CD4-positive, alpha-beta T cell treated with Interleukin-21 for 1 hour (primary cell): Measurements from ENCODE around the gene PSMD9.
"Not testable (repeated sequence)": the region's sequence is repeated elsewhere in the genome, so short reads cannot be mapped to it uniquely, and the experiment has no call there.

ENCODE experiments used
- DNase-seq: peaks from one replicate; pipeline ENCODE4 v3.0.0-alpha.2; 2020

The PSMD9 gene, protein sequence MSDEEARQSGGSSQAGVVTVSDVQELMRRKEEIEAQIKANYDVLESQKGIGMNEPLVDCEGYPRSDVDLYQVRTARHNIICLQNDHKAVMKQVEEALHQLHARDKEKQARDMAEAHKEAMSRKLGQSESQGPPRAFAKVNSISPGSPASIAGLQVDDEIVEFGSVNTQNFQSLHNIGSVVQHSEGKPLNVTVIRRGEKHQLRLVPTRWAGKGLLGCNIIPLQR

DNA sequence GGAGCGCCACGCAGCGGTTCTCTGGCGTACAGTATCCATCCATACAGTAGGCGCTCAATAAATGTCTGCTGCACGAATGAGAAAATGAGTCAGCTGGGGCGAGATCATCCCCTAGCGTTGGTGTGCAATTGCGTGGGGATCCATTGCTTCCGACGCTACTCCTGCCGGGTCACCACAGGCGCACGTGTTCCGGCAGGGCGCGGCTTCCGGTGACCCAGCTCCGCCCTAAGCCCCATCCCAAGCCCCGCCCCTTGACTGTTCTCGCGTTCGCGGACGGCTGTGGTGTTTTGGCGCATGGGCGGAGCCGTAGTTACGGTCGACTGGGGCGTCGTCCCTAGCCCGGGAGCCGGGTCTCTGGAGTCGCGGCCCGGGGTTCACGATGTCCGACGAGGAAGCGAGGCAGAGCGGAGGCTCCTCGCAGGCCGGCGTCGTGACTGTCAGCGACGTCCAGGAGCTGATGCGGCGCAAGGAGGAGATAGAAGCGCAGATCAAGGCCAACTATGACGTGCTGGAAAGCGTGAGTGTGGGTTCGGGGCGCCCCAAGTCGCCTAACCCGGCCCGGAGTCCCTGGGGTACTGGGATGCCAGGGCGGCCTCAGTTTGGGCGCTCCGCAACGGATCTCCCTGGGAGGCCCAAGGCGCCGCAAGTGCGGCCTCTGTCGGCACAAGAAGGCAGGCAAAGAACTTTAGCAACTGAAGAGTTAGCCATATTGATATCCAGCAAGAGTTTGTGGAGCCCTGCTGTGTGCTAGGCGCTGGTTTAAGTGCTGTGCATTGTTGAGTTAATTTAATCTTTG lies at the start of gene PSMD9:
Gene PSMD9 (plus strand): TSS at position 313 of the 796 bp plus-strand sequence. CDS start 67 bp downstream, at position 380.
- peak; percentile 98 for DNase-seq

GRCh38 chr12:121839106-121839992 lies 49.2 kb upstream of the PSMD9 start:
- DNase-seq: peak; percentile 99

DNA sequence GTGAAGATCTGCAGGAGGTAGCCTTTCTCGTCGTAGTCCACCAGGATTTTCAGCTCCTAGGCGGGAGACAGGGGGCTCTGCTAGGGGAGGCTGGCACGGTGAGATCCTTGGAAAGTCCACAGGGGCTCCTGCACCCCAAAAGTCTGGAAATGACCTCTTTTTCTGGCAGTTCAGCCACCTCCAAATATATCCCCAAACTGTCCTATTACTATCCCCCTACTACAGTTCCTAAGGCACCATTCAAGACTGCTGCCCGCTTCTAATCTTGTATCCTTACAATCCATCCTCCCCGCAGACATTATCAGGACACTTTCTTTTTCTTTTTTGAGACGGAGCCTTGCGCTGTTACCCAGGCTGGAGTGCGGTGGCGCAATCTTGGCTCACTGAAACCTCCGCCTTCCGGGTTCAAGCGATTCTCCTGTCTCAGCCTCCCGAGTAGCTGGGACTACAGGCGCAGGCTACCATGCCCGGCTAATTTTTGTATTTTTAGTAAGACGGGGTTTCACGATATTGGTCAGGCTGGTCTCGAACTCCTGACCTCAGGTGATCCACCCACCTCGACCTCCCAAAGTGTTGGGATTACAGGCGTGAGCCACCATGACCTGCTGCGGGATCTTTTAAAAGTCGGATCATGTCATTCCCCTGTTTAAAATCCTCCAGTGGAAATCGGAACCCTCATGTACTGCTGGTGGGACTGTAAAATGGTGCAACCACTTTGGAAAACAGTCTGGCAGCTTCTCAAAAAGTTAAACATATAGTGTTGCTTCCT lies 48.4 kb upstream of the PSMD9 start:
- no peak for DNase-seq

- no peak for DNase-seq
Measured at GRCh38 chr12:121843236-121843982, 45.2 kb upstream of the PSMD9 start.

GRCh38 chr12:121845701-121846100 lies 42.9 kb upstream of the PSMD9 start:
- DNase-seq: no peak

- DNase-seq: no peak
Measured at GRCh38 chr12:121849211-121849610, 39.4 kb upstream of the PSMD9 start.

DNA sequence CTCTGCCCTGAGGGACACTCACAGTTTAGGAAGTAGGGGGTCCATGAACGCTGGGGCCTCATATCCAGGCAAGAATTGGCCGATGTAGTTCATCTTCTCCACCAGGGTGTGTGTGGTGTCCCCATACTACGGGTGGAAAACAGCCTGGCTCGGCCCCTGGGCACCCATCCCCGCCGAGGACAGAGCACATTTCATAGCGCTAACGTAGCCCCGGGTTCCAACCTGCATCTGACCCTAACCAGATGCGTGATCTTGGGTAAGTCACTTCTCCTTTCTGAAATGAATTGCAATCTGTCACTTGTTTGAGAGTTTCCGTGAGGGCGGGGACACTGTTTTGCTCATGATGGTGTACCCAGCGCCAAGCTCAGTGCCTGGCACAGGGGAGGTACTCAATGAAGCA lies 38.9 kb upstream of the PSMD9 start:
- no peak for DNase-seq

GRCh38 chr12:121852392-121852791 lies 36.2 kb upstream of the PSMD9 start:
- not testable (repeated sequence) for DNase-seq

- no peak for DNase-seq
Measured at GRCh38 chr12:121857322-121858246, 31.0 kb upstream of the PSMD9 start.

- no peak for DNase-seq
Measured at GRCh38 chr12:121858318-121858661, 30.3 kb upstream of the PSMD9 start.

- no peak for DNase-seq
Measured at GRCh38 chr12:121858662-121859572, 29.7 kb upstream of the PSMD9 start, which contains the start of gene HPD. HPD (minus strand) TSS chr12:121858859; CDS start chr12:121858823, 36 bp downstream.

DNA sequence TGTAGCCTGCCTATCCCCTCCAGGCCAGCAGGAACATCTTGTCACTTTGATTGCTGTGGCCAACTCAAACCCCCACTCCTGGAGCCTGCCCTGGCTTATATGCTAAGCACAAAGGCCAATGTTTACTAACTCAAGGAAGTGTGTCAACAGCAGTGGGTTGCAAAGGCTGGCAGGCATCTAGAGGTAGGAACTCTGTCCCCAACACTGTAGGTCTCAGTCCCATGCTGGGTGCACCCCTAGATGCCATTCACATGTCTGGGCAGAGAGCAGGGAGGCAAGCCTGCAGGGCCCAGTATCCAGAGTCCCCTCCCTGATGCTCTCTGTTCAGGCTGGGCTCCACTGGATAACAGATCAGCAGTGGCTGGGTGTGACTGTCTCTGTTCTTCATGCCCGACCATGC lies 28.3 kb upstream of the PSMD9 start:
- no peak for DNase-seq

DNA sequence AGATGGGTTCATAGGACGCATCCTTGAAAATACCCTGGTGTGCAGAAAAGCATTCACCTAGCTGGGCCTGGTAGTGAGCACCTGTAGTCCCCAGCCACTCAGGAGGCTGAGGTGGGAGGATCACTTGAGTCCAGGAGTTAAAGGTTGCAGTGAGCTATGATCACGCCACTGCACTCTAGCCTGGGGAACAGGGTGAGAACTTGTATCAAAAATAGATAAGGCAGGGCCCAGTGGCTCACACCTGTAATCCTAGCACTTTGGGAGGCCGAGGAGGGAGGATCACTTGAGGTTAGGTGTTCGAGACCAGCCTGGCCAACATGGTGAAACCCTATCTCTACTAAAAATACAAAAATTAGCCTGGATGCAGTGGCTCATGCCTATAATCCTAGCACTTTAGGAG lies 27.9 kb upstream of the PSMD9 start:
- not testable (repeated sequence) for DNase-seq

DNA sequence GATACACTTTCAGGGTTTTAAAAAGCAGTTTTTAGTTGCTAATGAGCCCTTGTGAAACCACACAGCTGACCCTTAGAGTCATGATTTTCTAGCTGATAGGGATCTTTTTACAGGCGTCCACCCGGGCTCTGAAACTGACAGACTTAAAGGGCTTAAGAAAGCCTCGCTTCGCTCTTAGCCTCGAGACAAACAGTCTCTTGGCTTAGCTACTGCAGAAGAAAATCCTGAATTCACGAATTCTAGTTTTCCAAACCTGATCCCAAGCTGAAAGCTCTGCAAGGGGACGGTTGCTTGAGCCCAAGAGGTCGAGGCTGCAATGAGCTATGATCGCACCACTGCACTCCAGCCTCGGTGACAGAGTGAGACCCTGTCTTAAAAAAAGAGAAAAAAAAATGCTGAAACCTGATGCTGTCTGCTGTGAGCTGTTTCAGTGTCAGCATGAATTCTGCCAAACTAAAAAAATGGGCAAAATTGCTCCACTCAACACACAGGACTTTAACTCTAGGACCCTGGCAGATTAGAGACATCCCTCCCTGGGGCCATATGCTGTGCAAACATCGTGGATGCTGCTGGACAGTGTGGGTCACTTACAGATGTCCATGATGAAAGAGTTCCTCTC lies 26.8 kb upstream of the PSMD9 start:
- no peak for DNase-seq

DNA sequence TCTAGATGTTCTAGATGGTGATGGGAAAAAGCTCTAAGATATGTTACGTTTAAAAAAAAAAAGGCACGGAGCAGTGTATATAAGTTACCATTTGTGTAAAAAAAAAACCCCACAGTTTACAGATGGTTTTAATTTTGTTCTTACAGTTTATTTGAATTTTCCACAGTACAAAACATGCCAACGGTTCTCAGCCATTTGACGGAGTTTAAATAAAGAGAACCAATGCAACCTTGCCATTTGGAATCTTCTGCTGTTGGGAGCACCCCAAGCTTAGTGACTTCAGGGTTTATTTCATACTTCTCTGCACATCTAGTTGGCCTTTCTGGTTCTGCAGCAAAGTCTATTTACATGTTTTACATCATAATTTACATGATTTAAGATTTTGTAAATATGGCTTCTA lies 22.3 kb upstream of the PSMD9 start:
- no peak for DNase-seq

DNA sequence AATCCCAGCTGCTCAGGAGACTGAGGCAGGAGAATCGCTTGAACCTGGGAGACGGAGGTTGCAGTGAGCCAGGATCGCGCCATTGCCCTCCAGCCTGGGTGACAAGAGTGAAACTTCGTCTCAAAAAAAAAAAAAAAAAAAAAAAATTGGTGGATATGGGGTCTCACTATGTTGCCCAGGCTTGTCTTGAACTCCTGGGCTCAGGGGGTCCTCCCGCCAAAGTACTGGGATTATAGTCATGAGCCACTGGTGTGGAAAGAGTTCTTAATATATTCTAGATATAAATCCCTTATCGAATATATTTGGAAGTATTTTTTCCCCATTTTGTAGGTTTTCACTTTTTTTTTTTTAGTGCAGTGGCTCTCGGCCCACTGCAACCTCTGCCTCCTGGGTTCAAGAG lies 19.4 kb upstream of the PSMD9 start:
- not testable (repeated sequence) for DNase-seq

DNA sequence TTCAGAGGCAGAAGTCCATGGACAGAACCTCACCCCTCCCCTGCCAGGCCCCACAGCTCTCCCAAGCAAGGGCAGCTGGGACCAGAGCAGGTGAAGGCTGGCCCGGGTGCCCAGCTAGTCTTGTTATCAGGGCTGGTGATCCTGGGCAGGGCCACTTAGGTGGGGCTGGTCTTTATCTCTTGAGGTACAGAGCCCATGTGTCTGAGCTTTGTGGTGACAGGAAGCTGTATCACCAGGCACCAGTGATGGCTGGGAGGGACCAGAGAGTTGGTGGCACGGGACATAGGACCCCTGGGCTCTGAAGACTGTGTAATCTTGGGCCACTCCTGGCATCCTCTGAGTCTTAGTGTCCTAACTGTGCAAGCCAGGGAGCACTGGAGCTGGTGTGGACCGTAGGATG lies 17.1 kb upstream of the PSMD9 start:
- no peak for DNase-seq

- no peak for DNase-seq
Measured at GRCh38 chr12:121872546-121873215, 15.9 kb upstream of the PSMD9 start.

DNA sequence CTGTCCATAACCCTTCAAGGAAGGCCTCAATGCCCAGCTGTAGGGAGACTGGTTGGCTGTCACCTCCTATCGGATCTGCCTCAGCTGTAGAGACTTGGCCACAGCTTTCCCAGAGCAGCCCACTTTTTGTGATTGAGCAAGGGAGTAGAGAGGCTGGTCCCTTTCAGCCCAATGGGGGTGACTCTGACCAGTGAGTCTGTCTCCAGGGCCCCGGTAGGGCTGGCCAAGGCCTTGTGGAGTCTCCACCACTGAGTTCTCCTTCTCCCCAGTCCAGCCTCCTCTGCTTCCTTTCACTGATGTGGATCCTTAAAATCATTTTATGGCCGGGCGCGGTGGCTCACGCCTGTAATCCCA lies 15.4 kb upstream of the PSMD9 start:
- DNase-seq: no peak
